Measurements from ENCODE around the gene KLHL29. TPM values are rescaled to one million over a fixed set of nuclear protein-coding genes. Genes with fewer than 3 reads are reported as not detected.

KLHL29 gene
- total and polyA plus RNA-seq, 2 of the 13 experiments (the other 11 are each of a cell fraction or from before 2014, with no cell fraction given) = 0.01 TPM; not detected in 1

DNA sequence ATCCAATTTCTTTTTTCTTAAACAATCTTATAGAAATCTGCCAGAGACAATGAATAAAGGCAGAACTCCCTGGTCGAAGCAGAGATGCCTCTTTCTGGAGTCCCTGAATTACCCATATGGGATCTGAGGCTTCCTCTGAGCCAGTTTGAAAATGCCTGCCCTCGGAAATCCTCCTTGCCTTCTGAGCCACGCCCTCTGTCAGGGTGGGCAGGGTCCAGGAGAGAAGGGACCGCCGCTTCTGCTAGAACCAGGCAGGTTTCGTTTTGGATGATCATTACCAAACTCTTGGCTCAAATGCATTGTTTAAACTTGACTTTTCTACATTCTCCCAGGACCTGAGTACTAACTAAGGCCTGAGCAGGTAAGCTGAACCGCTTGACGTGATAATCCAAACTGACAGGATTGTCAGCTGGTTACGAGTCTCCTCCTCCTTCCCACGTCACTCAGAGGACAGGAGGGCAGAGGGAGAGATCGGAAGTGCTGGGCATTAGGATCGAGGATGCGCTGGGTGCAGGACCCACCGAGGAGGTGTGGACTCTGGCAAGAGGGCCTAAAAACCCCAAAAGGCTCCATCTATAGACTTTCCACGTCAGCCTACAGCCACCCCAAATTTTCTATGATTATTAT, 128.4 kb downstream of the KLHL29 start:
- Histone ChIP-seq H2AFZ (ENCODE audit: low read length) (no peak overlapping the region), H3K9me3 (ENCODE audit: low read length) (no peaks in the 10 kb centered on the region), H3K27me3 (ENCODE audit: control insufficient read depth in 1 of 2, insufficient read depth in 2 of 2, low read length in 2 of 2) (peaks cover 0 to 44% of the 10 kb centered on the region in 2 experiments), H3K36me3 (replicated peaks in 1 of 2; ENCODE audit: control insufficient read depth in 1 of 2, insufficient read depth in 2 of 2, low read length in 2 of 2) (no peaks in the 10 kb centered on the region), H3K4me2 (ENCODE audit: low read depth, low read length) (no peak overlapping the region), H3K9ac (ENCODE audit: insufficient read depth, low read depth, low read length) (no peak overlapping the region), H3K79me2 (ENCODE audit: insufficient read depth, low read length) (no peaks in the 10 kb centered on the region), H4K20me1 (ENCODE audit: insufficient read depth, low read length) (no peaks in the 10 kb centered on the region), H3K27ac (ENCODE audit: extremely low read length, insufficient read depth, low read length) (no peak overlapping the region), H3K4me3 (replicated peaks in 1 of 3; ENCODE audit: insufficient read depth in 1 of 3, low read depth in 2 of 3, low read length in 3 of 3) (no peak overlapping the region), H3K4me1 (ENCODE audit: insufficient read depth, low read length) (no peaks in the 10 kb centered on the region)
- no peak for DNase-seq (ENCODE audit: low spot score)
- 36% methylated on average over 15 of the region's 15 CpGs for WGBS (ENCODE audit: low lambda C conversion rate)
- ChIA-PET POLR2A (no interaction called here), CTCF (ENCODE audit: low intra/inter-chr PET ratio, low total read pairs) (no interaction called here)
- no peak for FAIRE-seq
- in situ Hi-C loops (cut with HindIII; ENCODE audit: extremely low pct_ligation_motif_present, low pct_unique_long_range_greater_than_20kb) (no loop called here), intact Hi-C loops (cut with micrococcal nuclease; ENCODE audit: unreplicated experiment) (no loop called here)
- no TSS peak for BruUV-seq (replicated peaks)
- no peak for ATAC-seq
- TF ChIP-seq RBM39 (IDR thresholded peaks at IDR 0.05; ENCODE audit: low read depth, low read length, poor library complexity, severe bottlenecking) (no peak), ZNF30 (CRISPR knock-in tag; IDR thresholded peaks at IDR 0.05) (no peak), ATF7-NPFF (CRISPR knock-in tag; IDR thresholded peaks at IDR 0.05; ENCODE audit: low read depth) (no peak), KAT7 (CRISPR knock-in tag; IDR thresholded peaks at IDR 0.05; ENCODE audit: borderline replicate concordance) (no peak), KDM2A (CRISPR knock-in tag; IDR thresholded peaks at IDR 0.05; ENCODE audit: borderline replicate concordance, low read depth) (no peak), FIP1L1 (IDR thresholded peaks at IDR 0.05; ENCODE audit: borderline replicate concordance, insufficient read depth, low read depth, low read length) (no peak), IKZF4 (CRISPR knock-in tag; IDR thresholded peaks at IDR 0.05; ENCODE audit: borderline replicate concordance, low read depth, not compliant biosample characterization) (no peak), ZNF274 (CRISPR knock-in tag; IDR thresholded peaks at IDR 0.05) (no peak)
- TF ChIP-seq, protein P1, sequence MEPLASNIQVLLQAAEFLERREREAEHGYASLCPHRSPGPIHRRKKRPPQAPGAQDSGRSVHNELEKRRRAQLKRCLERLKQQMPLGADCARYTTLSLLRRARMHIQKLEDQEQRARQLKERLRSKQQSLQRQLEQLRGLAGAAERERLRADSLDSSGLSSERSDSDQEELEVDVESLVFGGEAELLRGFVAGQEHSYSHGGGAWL (CRISPR knock-in tag; IDR thresholded peaks at IDR 0.05) = no peak
- TF ChIP-seq, protein P2, sequence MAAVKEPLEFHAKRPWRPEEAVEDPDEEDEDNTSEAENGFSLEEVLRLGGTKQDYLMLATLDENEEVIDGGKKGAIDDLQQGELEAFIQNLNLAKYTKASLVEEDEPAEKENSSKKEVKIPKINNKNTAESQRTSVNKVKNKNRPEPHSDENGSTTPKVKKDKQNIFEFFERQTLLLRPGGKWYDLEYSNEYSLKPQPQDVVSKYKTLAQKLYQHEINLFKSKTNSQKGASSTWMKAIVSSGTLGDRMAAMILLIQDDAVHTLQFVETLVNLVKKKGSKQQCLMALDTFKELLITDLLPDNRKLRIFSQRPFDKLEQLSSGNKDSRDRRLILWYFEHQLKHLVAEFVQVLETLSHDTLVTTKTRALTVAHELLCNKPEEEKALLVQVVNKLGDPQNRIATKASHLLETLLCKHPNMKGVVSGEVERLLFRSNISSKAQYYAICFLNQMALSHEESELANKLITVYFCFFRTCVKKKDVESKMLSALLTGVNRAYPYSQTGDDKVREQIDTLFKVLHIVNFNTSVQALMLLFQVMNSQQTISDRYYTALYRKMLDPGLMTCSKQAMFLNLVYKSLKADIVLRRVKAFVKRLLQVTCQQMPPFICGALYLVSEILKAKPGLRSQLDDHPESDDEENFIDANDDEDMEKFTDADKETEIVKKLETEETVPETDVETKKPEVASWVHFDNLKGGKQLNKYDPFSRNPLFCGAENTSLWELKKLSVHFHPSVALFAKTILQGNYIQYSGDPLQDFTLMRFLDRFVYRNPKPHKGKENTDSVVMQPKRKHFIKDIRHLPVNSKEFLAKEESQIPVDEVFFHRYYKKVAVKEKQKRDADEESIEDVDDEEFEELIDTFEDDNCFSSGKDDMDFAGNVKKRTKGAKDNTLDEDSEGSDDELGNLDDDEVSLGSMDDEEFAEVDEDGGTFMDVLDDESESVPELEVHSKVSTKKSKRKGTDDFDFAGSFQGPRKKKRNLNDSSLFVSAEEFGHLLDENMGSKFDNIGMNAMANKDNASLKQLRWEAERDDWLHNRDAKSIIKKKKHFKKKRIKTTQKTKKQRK (IDR thresholded peaks at IDR 0.05; ENCODE audit: low read length) = no peak
- TF ChIP-seq, protein P3, sequence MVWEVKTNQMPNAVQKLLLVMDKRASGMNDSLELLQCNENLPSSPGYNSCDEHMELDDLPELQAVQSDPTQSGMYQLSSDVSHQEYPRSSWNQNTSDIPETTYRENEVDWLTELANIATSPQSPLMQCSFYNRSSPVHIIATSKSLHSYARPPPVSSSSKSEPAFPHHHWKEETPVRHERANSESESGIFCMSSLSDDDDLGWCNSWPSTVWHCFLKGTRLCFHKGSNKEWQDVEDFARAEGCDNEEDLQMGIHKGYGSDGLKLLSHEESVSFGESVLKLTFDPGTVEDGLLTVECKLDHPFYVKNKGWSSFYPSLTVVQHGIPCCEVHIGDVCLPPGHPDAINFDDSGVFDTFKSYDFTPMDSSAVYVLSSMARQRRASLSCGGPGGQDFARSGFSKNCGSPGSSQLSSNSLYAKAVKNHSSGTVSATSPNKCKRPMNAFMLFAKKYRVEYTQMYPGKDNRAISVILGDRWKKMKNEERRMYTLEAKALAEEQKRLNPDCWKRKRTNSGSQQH (CRISPR knock-in tag; IDR thresholded peaks at IDR 0.05; ENCODE audit: low read depth) = no peak

All from HepG2 (cell line).